DMS53 (cell line): Measurements from ENCODE around the gene TFDP1.

ENCODE experiments used
- DNase-seq: peaks from one replicate; lab custom pipeline; 2025; lab: John Stamatoyannopoulos, UW

TFDP1 gene

GRCh38 chr13:113598481-113598880 lies 13.9 kb downstream of the TFDP1 start:
- no peak for DNase-seq

- DNase-seq: no peak
Observed at GRCh38 chr13:113599391-113599790, 14.8 kb downstream of the TFDP1 start.

- DNase-seq: no peak
Observed at GRCh38 chr13:113601166-113602070, 16.9 kb downstream of the TFDP1 start.

GRCh38 chr13:113602291-113602988 lies 17.9 kb downstream of the TFDP1 start:
- DNase-seq: no peak

- no peak for DNase-seq
Observed at GRCh38 chr13:113603116-113603710, 18.7 kb downstream of the TFDP1 start.

GRCh38 chr13:113604186-113604585 lies 19.6 kb downstream of the TFDP1 start:
- no peak for DNase-seq

- DNase-seq: no peak
Observed at GRCh38 chr13:113605461-113605860, 20.9 kb downstream of the TFDP1 start.

GRCh38 chr13:113605866-113606438 lies 21.4 kb downstream of the TFDP1 start:
- DNase-seq: no peak

GRCh38 chr13:113607056-113607888 lies 22.7 kb downstream of the TFDP1 start:
- DNase-seq: no peak

GRCh38 chr13:113607889-113608635 lies 23.5 kb downstream of the TFDP1 start:
- no peak for DNase-seq

GRCh38 chr13:113608967-113609533 lies 24.5 kb downstream of the TFDP1 start:
- DNase-seq: no peak

- no peak for DNase-seq
Observed at GRCh38 chr13:113609616-113610015, 25.1 kb downstream of the TFDP1 start.

- DNase-seq: no peak
Observed at GRCh38 chr13:113610266-113610665, 25.7 kb downstream of the TFDP1 start.

- no peak for DNase-seq
Observed at GRCh38 chr13:113611996-113612395, 27.4 kb downstream of the TFDP1 start.

GRCh38 chr13:113612607-113613006 lies 28.1 kb downstream of the TFDP1 start:
- DNase-seq: no peak

- no peak for DNase-seq
Observed at GRCh38 chr13:113613789-113614379, 29.3 kb downstream of the TFDP1 start.

- DNase-seq: no peak
Observed at GRCh38 chr13:113616281-113616906, 31.8 kb downstream of the TFDP1 start.

GRCh38 chr13:113616991-113617749 lies 32.6 kb downstream of the TFDP1 start:
- DNase-seq: peak; percentile 79

- no peak for DNase-seq
Observed at GRCh38 chr13:113617961-113618360, 33.4 kb downstream of the TFDP1 start.
